Mononuclear cell (primary cell): ENCODE data around the gene ARHGAP23. TPM values are rescaled to one million over a fixed set of nuclear protein-coding genes. Genes with fewer than 3 reads are reported as not detected.

Experiments used
- H3K27me3 ChIP-seq: 2 replicates; pipeline ENCODE4 v1.6.0; 2011; ENCODE audit warnings: low read length, control low read depth; ENCODE audit not compliant: insufficient read depth
- H3K4me1 ChIP-seq: 2 replicates; pipeline ENCODE4 v1.5.1; 2011; ENCODE audit warnings: mild to moderate bottlenecking, low read length, control low read depth; ENCODE audit not compliant: insufficient read depth
- H3K4me3 ChIP-seq: 2 replicates; pipeline ENCODE4 v1.5.1; 2011; ENCODE audit warnings: mild to moderate bottlenecking, low read length, moderate library complexity
- H3K9me3 ChIP-seq: 2 replicates; pipeline ENCODE4 v1.5.1; 2011; ENCODE audit warnings: low read depth, mild to moderate bottlenecking, control low read depth, low read length
- total RNA-seq: library from RNA; depleted of rRNA; stranded (reverse); fragments of >200 nt; gene quantifications from one replicate; pipeline ENCODE4 v1.2.3, GENCODE V29; 2012

Gene ARHGAP23
- total RNA-seq, 1 donor = 0.94 TPM

- H3K4me3 ChIP-seq = no peak overlapping the region
- H3K4me1 ChIP-seq = no peaks in the 10 kb centered on the region
- H3K27me3 ChIP-seq = no peaks in the 10 kb centered on the region
- H3K9me3 ChIP-seq = no peaks in the 10 kb centered on the region
These were observed 115.3 kb downstream of the ARHGAP23 start for GRCh38 chr17:38543403-38544174.

- H3K27me3 ChIP-seq = no peaks in the 10 kb centered on the region
These were observed 116.0 kb downstream of the ARHGAP23 start for GRCh38 chr17:38544175-38544838.

GRCh38 chr17:38544839-38545209 is 116.6 kb downstream of the ARHGAP23 start:
- Histone ChIP-seq H3K4me1 (no peaks in the 10 kb centered on the region), H3K27me3 (no peaks in the 10 kb centered on the region), H3K9me3 (no peaks in the 10 kb centered on the region), H3K4me3 (no peak overlapping the region)

More at GRCh38 chr17:38544175-38544838, 116.0 kb downstream of the ARHGAP23 start:
- no peaks in the 10 kb centered on the region for H3K4me1 ChIP-seq
- no peaks in the 10 kb centered on the region for H3K9me3 ChIP-seq
- H3K4me3 ChIP-seq = no peak overlapping the region

GRCh38 chr17:38545531-38546225 is 117.4 kb downstream of the ARHGAP23 start:
- Histone ChIP-seq H3K27me3 (no peaks in the 10 kb centered on the region), H3K9me3 (no peaks in the 10 kb centered on the region), H3K4me3 (no peak overlapping the region), H3K4me1 (no peaks in the 10 kb centered on the region)

GRCh38 chr17:38546396-38546795 is 118.1 kb downstream of the ARHGAP23 start:
- H3K9me3 ChIP-seq = no peaks in the 10 kb centered on the region
- H3K4me3 ChIP-seq = no peak overlapping the region
- H3K4me1 ChIP-seq = no peaks in the 10 kb centered on the region
- no peaks in the 10 kb centered on the region for H3K27me3 ChIP-seq

GRCh38 chr17:38547444-38547843 is 119.2 kb downstream of the ARHGAP23 start:
- Histone ChIP-seq H3K4me3 (no peak overlapping the region), H3K27me3 (no peaks in the 10 kb centered on the region), H3K9me3 (no peaks in the 10 kb centered on the region), H3K4me1 (no peaks in the 10 kb centered on the region)

GRCh38 chr17:38549285-38549684 is 121.0 kb downstream of the ARHGAP23 start:
- Histone ChIP-seq H3K4me1 (no peaks in the 10 kb centered on the region), H3K4me3 (no peak overlapping the region), H3K9me3 (no peaks in the 10 kb centered on the region), H3K27me3 (no peaks in the 10 kb centered on the region)

- Histone ChIP-seq H3K4me1 (no peaks in the 10 kb centered on the region), H3K4me3 (no peak overlapping the region), H3K27me3 (no peaks in the 10 kb centered on the region), H3K9me3 (no peaks in the 10 kb centered on the region)
These were observed 122.4 kb downstream of the ARHGAP23 start for GRCh38 chr17:38550661-38551060.

GRCh38 chr17:38551121-38551520 is 122.9 kb downstream of the ARHGAP23 start:
- H3K27me3 ChIP-seq = no peaks in the 10 kb centered on the region
- H3K4me3 ChIP-seq = no peak overlapping the region
- H3K9me3 ChIP-seq = no peaks in the 10 kb centered on the region
- peaks cover under 1% of the 10 kb centered on the region for H3K4me1 ChIP-seq

- peaks cover 8% of the 10 kb centered on the region for H3K4me1 ChIP-seq
These were observed 124.1 kb downstream of the ARHGAP23 start for GRCh38 chr17:38552343-38552742.

GRCh38 chr17:38554430-38555350 is 126.4 kb downstream of the ARHGAP23 start:
- peaks cover 30% of the 10 kb centered on the region for H3K4me1 ChIP-seq
- no peaks in the 10 kb centered on the region for H3K9me3 ChIP-seq
- peaks cover 1% of the 10 kb centered on the region for H3K27me3 ChIP-seq
- no peak overlapping the region for H3K4me3 ChIP-seq

More at GRCh38 chr17:38552343-38552742, 124.1 kb downstream of the ARHGAP23 start:
- Histone ChIP-seq H3K27me3 (no peaks in the 10 kb centered on the region), H3K4me3 (no peak overlapping the region), H3K9me3 (no peaks in the 10 kb centered on the region)

GRCh38 chr17:38556239-38556638 is 128.0 kb downstream of the ARHGAP23 start:
- Histone ChIP-seq H3K9me3 (no peaks in the 10 kb centered on the region), H3K4me1 (peaks cover 38% of the 10 kb centered on the region), H3K4me3 (no peak overlapping the region), H3K27me3 (peaks cover 17% of the 10 kb centered on the region)

GRCh38 chr17:38557396-38557795 is 129.1 kb downstream of the ARHGAP23 start:
- H3K27me3 ChIP-seq = peaks cover 24% of the 10 kb centered on the region
- H3K4me1 ChIP-seq = peaks cover 42% of the 10 kb centered on the region
- no peaks in the 10 kb centered on the region for H3K9me3 ChIP-seq
- no peak overlapping the region for H3K4me3 ChIP-seq

- no peaks in the 10 kb centered on the region for H3K9me3 ChIP-seq
- peak overlapping the region; percentile 43 for H3K4me3 ChIP-seq
- peaks cover 42% of the 10 kb centered on the region for H3K4me1 ChIP-seq
- peaks cover 29% of the 10 kb centered on the region for H3K27me3 ChIP-seq
These were observed 129.8 kb downstream of the ARHGAP23 start for GRCh38 chr17:38557836-38558727.
